GM21390 (cell line): ENCODE measurements around the gene AGMO.
"Not testable (repeated sequence)": the region's sequence is repeated elsewhere in the genome, so short reads cannot be mapped to it uniquely, and the experiment has no call there.

Source experiments
- ATAC-seq: cut with Tn5 transposase; IDR thresholded peaks from one replicate; pipeline ENCODE4 v1.9.1; 2021; ENCODE audit not compliant: unreplicated experiment

The AGMO gene

GRCh38 chr7:15560968-15561367 lies 847 bp downstream of the AGMO start:
- no peak for ATAC-seq

DNA sequence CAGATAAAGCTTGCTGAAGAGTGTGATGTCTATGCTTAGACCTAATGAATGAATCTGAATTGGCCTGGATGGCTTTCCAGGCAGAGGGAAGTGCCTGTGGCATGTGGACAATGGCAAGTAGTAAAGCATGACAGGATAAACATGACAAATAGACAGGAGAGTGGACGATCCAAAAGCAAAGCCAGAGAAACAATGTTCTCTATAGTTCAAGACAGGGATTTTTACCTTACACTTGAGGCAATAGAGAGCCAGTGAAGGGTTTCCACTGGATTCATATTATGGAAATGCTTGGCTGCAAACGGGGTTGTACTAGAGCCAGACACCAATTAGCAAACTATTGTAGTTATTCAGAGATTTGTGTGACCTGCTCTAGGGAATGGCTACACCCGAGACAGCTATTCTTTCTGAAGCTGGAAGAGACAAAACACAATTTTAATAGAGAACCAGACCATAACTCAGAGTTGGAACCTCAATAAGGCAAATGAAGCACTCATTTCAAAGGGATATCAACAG lies 2.3 kb downstream of the AGMO start:
- no peak for ATAC-seq

DNA sequence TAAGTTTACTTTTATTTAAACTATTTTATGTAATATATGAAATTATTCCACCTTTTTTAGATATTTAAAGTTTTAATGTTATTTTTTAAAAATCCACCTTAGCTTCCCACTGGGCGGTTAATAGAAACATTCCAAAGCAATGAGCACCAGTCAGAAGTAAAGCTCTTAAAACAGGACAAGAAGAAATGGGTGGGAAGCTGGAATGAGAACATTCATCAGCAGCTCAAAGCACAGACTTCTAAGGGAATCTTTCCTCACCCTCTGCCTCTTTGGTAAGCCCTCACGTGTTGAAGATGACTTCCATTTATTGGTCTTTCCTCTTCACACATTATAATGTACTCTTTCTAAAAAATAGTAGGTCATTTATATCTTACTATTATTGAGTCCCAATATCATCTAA lies 3.1 kb downstream of the AGMO start:
- ATAC-seq: no peak

GRCh38 chr7:15557686-15558085 lies 4.1 kb downstream of the AGMO start:
- no peak for ATAC-seq

- no peak for ATAC-seq
Measured at GRCh38 chr7:15557186-15557585, 4.6 kb downstream of the AGMO start.

- ATAC-seq: no peak
Measured at GRCh38 chr7:15556339-15557105, 5.3 kb downstream of the AGMO start.

DNA sequence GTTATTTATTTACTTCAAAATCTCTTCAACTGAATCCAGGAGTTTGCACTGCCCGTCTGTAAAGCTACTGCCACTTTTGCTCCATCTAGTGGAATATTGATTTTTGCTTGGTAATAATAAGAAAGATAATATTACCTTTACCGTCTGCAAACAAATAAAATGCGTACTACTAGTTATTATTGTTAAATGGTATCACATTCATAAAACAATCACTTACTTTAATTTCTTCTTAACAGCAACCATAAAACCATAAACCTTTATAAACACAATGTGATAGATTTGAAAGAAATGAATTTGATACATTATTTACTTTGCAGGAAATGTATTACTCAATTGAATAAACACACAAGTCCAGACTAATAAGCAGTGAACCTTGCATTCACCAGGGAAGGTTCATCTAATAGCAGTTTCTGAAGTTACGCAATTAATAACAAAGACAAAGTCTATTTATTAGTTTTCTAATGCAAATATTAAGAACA lies 6.4 kb downstream of the AGMO start:
- ATAC-seq: no peak

- ATAC-seq: no peak
Measured at GRCh38 chr7:15554744-15555143, 7.1 kb downstream of the AGMO start.

- ATAC-seq: no peak
Measured at GRCh38 chr7:15554081-15554480, 7.7 kb downstream of the AGMO start.

DNA sequence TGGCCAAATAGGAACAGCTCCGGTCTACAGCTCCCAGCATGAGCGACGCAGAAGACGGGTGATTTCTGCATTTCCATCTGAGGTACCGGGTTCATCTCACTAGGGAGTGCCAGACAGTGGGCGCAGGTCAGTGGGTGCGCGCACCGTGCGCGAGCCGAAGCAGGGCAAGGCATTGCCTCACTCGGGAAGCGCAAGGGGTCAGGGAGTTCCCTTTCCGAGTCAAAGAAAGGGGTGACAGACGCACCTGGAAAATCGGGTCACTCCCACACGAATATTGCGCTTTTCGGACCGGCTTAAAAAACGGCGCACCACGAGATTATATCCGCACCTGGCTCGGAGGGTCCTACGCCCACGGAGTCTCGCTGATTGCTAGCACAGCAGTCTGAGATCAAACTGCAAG lies 14.5 kb downstream of the AGMO start:
- ATAC-seq: not testable (repeated sequence)

DNA sequence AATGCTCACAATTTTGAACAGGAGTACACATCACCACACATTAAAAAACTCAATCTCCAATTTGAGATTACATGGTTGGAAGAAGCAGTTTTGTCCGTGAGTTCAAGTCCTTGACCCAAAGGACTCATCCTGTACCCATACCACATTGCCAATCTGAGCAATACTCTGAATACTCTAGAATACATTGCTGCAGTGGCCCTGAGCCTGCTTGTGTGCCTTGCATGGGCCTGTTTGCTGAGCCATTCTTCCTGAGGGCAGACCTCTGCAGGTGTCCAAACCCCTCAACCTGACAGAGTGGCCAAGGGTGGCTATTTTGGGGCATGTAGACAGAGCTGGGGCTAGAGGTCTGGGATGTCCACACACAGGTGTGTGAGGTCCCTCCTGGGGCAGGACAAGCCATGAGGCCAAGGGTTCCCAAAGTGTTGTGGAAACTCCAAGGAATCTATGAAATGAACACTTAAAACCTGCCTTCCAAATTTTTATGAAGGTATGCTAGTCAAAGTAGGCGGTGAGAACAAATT lies 15.5 kb downstream of the AGMO start:
- ATAC-seq: no peak

GRCh38 chr7:15544050-15544449 lies 17.8 kb downstream of the AGMO start:
- ATAC-seq: no peak

- ATAC-seq: no peak
Measured at GRCh38 chr7:15543256-15543655, 18.6 kb downstream of the AGMO start.

- ATAC-seq: no peak
Measured at GRCh38 chr7:15527648-15528047, 34.2 kb downstream of the AGMO start.

- ATAC-seq: no peak
Measured at GRCh38 chr7:15525652-15526263, 36.1 kb downstream of the AGMO start.

- ATAC-seq: no peak
Measured at GRCh38 chr7:15524077-15524476, 37.7 kb downstream of the AGMO start.

- ATAC-seq: not testable (repeated sequence)
Measured at GRCh38 chr7:15517865-15518264, 44.0 kb downstream of the AGMO start.

DNA sequence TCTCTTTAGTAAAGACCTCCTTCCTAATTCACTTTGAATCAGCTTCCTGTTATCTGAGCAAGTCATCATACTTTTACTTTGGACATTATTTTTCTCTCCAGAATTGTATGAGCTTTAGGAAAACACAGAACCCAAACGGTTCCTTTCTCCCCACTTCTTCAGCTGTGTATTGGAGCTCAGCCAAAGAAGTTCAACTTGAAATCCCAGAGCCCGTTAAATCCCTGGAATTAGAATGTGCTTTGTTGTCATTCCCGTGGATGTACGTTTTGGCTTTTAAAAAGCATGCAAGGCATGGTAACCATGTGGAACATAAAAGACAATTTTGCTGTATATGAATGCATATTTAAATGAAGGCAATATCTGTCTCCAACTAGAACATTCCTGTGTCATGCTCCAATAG lies 46.6 kb downstream of the AGMO start:
- ATAC-seq: no peak

DNA sequence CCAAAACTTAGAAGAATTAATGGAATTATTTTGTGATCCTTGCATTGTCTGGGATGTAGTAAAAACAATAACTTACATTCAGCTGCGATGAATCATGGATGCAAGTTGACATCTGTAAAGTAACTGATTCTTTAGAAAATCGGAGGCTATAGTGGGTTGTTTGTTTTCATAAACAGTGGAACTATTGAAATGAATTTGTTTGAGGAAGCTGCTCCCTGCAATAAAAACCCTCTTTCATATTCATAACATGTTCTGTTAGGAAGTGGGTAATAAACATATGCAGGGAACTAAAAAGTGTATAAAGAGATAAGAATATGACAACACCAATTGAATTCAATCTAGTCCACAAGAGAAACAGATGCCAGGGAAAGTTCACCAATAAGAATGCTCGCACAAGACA lies 53.6 kb downstream of the AGMO start:
- no peak for ATAC-seq

- ATAC-seq: no peak
Measured at GRCh38 chr7:15507708-15508107, 54.1 kb downstream of the AGMO start.

DNA sequence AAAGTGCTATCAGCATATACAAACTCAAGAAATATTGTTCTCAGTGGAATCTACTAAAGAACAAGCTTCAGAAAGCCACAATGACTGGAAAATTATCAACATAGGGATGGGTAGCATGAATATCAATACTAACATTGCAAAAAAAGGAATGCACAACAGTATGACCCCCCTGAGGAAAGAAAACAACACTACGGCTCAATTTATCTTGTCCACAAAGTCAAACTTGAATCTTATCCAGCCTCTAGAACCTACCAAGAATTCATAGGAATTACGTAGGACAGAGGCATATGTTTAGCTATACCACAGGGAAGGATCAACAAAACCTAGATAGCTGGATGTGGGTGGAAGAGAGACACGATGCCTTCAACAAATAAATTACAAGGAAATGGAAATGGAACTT lies 54.6 kb downstream of the AGMO start:
- no peak for ATAC-seq

- ATAC-seq: no peak
Measured at GRCh38 chr7:15505761-15506160, 56.1 kb downstream of the AGMO start.
